Measurements from ENCODE around the gene TMEM128. TPM values are rescaled to one million over a fixed set of nuclear protein-coding genes. Genes with fewer than 3 reads are reported as not detected.

The TMEM128 gene
- total and polyA plus RNA-seq, 2 of the 13 experiments (the other 11 are each of a cell fraction or from before 2014, with no cell fraction given), result 19.4 to 27.9 TPM

DNA sequence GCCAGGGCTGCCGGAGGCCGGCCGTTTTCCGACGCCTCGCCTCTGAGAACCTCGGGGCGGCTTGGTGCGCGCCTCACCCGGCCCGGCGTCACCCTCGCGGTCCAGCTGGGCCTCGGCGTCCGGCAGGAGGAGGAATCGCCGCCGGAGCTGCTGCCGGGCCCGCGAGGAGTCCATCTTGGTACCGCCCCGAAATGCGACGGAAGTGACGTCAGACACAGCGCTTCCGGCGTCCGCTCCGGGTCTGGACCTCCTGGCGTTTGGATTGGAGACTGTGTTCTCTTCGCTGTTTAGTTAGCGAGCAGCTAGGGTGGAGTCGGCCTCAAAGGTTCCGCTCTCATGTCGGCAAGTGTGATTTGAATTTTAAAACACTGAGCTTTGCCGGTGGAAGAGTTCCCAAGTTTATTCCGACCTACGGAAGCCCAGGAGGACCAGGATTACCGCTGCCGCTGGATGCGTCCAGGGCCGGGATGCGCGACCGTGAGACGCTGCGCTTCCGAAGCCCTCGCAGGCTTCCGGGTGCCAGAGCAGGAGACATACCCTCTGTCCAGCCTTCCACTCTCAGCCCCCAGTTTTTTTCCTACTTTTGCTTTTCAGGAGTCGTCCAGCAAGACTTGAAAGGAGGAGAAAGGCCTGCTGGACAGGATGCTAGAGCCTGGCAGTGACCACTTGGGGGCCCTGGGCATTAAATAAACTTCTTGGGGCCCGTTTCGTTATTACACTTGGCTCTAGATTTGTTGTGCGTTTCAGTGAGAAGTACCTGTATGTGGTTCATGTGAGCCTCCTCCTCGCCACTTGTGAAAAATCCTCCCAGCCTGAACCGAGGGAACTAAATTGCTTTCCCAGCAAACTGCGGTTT lies at the start of gene TMEM128 (continued):
- TF ChIP-seq ATF2 (CRISPR knock-in tag; IDR thresholded peaks at IDR 0.05) (peak; percentile 98), ZFP36 (IDR thresholded peaks at IDR 0.05; ENCODE audit: borderline replicate concordance, low read depth, low read length, partially characterized antibody) (no peak), ETV5 (CRISPR knock-in tag; IDR thresholded peaks at IDR 0.05; ENCODE audit: borderline replicate concordance) (peak; percentile 93), REXO4 (CRISPR knock-in tag; IDR thresholded peaks at IDR 0.05; ENCODE audit: borderline replicate concordance) (no peak), MED1 (CRISPR knock-in tag; IDR thresholded peaks at IDR 0.05) (peak; percentile 81), ZNF572 (CRISPR knock-in tag; IDR thresholded peaks at IDR 0.05) (no peak), PAX8 (CRISPR knock-in tag; IDR thresholded peaks at IDR 0.05; ENCODE audit: borderline replicate concordance) (0 out of 2 replicates have a peak, but pooled peaks have one; percentile 55), MTA3 (CRISPR knock-in tag; IDR thresholded peaks at IDR 0.05) (no peak), ZNF275 (CRISPR knock-in tag; IDR thresholded peaks at IDR 0.05; ENCODE audit: borderline replicate concordance) (no peak; the same call in 1 of the 2 replicates), GLI4 (CRISPR knock-in tag; IDR thresholded peaks at IDR 0.05; ENCODE audit: borderline replicate concordance) (0 out of 2 replicates have a peak, but pooled peaks have one; percentile 60), ELF1 (CRISPR knock-in tag; IDR thresholded peaks at IDR 0.05) (peak; percentile 88), ZNF296 (CRISPR knock-in tag; conservative IDR thresholded peaks at IDR 0.05) (no peak), ZNF563 (CRISPR knock-in tag; IDR thresholded peaks at IDR 0.05) (0 out of 2 replicates have a peak, but pooled peaks have one; percentile 51), MIER2 (CRISPR knock-in tag; IDR thresholded peaks at IDR 0.05) (0 out of 2 replicates have a peak, but pooled peaks have one; percentile 59)
- TF ChIP-seq, protein P1, sequence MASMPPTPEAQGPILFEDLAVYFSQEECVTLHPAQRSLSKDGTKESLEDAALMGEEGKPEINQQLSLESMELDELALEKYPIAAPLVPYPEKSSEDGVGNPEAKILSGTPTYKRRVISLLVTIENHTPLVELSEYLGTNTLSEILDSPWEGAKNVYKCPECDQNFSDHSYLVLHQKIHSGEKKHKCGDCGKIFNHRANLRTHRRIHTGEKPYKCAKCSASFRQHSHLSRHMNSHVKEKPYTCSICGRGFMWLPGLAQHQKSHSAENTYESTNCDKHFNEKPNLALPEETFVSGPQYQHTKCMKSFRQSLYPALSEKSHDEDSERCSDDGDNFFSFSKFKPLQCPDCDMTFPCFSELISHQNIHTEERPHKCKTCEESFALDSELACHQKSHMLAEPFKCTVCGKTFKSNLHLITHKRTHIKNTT (CRISPR knock-in tag; IDR thresholded peaks at IDR 0.05), result no peak
- TF ChIP-seq, protein P2, sequence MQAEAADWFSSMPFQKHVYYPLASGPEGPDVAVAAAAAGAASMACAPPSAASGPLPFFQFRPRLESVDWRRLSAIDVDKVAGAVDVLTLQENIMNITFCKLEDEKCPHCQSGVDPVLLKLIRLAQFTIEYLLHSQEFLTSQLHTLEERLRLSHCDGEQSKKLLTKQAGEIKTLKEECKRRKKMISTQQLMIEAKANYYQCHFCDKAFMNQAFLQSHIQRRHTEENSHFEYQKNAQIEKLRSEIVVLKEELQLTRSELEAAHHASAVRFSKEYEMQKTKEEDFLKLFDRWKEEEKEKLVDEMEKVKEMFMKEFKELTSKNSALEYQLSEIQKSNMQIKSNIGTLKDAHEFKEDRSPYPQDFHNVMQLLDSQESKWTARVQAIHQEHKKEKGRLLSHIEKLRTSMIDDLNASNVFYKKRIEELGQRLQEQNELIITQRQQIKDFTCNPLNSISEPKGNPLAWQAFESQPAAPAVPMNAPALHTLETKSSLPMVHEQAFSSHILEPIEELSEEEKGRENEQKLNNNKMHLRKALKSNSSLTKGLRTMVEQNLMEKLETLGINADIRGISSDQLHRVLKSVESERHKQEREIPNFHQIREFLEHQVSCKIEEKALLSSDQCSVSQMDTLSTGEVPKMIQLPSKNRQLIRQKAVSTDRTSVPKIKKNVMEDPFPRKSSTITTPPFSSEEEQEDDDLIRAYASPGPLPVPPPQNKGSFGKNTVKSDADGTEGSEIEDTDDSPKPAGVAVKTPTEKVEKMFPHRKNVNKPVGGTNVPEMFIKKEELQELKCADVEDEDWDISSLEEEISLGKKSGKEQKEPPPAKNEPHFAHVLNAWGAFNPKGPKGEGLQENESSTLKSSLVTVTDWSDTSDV (CRISPR knock-in tag; IDR thresholded peaks at IDR 0.05), result no peak
- TF ChIP-seq, protein P3, sequence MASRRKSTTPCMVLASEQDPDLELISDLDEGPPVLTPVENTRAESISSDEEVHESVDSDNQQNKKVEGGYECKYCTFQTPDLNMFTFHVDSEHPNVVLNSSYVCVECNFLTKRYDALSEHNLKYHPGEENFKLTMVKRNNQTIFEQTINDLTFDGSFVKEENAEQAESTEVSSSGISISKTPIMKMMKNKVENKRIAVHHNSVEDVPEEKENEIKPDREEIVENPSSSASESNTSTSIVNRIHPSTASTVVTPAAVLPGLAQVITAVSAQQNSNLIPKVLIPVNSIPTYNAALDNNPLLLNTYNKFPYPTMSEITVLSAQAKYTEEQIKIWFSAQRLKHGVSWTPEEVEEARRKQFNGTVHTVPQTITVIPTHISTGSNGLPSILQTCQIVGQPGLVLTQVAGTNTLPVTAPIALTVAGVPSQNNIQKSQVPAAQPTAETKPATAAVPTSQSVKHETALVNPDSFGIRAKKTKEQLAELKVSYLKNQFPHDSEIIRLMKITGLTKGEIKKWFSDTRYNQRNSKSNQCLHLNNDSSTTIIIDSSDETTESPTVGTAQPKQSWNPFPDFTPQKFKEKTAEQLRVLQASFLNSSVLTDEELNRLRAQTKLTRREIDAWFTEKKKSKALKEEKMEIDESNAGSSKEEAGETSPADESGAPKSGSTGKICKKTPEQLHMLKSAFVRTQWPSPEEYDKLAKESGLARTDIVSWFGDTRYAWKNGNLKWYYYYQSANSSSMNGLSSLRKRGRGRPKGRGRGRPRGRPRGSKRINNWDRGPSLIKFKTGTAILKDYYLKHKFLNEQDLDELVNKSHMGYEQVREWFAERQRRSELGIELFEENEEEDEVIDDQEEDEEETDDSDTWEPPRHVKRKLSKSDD (CRISPR knock-in tag; IDR thresholded peaks at IDR 0.05; ENCODE audit: low read depth), result peak; percentile 63; the same call in 1 of the 2 replicates

Data from HepG2 (cell line).